HG02973 (cell line): ENCODE data around the gene TMEM233.
"Not testable (repeated sequence)": the region's sequence is repeated elsewhere in the genome, so short reads cannot be mapped to it uniquely, and the experiment has no call there.

Source experiments
- ATAC-seq: cut with Tn5 transposase; IDR thresholded peaks from one replicate; pipeline ENCODE4 v1.9.1; 2021; ENCODE audit warnings: moderate library complexity; ENCODE audit not compliant: unreplicated experiment

Gene TMEM233

GRCh38 chr12:119652665-119653064 lies 59.1 kb downstream of the TMEM233 start:
- no peak for ATAC-seq

- ATAC-seq, result not testable (repeated sequence)
Observed at GRCh38 chr12:119657001-119657400, 63.4 kb downstream of the TMEM233 start.

- ATAC-seq, result not testable (repeated sequence)
Observed at GRCh38 chr12:119658166-119658565, 64.6 kb downstream of the TMEM233 start.

GRCh38 chr12:119659289-119659897 lies 65.8 kb downstream of the TMEM233 start:
- peak; percentile 63 for ATAC-seq

- ATAC-seq, result no peak
Observed at GRCh38 chr12:119660076-119660475, 66.5 kb downstream of the TMEM233 start.

GRCh38 chr12:119661882-119662281 lies 68.3 kb downstream of the TMEM233 start:
- no peak for ATAC-seq

GRCh38 chr12:119664642-119665041 lies 71.1 kb downstream of the TMEM233 start:
- no peak for ATAC-seq

- no peak for ATAC-seq
Observed at GRCh38 chr12:119665164-119665929, 71.8 kb downstream of the TMEM233 start.

- no peak for ATAC-seq
Observed at GRCh38 chr12:119666226-119666795, 72.7 kb downstream of the TMEM233 start.

GRCh38 chr12:119666900-119667576 lies 73.5 kb downstream of the TMEM233 start:
- ATAC-seq, result no peak

- peak; percentile 94 for ATAC-seq
Observed at GRCh38 chr12:119667577-119668323, 74.2 kb downstream of the TMEM233 start, which contains the start of gene PRKAB1. TSS of gene PRKAB1 (plus strand) at chr12:119668133. CDS start at chr12:119668245, 112 bp downstream.

GRCh38 chr12:119668324-119668841 lies 74.8 kb downstream of the TMEM233 start:
- no peak for ATAC-seq

GRCh38 chr12:119669744-119670472 lies 76.3 kb downstream of the TMEM233 start:
- ATAC-seq, result no peak

GRCh38 chr12:119671070-119671469 lies 77.5 kb downstream of the TMEM233 start:
- ATAC-seq, result no peak

GRCh38 chr12:119672194-119672593 lies 78.6 kb downstream of the TMEM233 start:
- ATAC-seq, result no peak

- no peak for ATAC-seq
Observed at GRCh38 chr12:119673634-119674033, 80.1 kb downstream of the TMEM233 start.

GRCh38 chr12:119674560-119674959 lies 81.0 kb downstream of the TMEM233 start:
- ATAC-seq, result no peak

GRCh38 chr12:119676022-119676421 lies 82.4 kb downstream of the TMEM233 start:
- no peak for ATAC-seq

GRCh38 chr12:119676573-119676972 lies 83.0 kb downstream of the TMEM233 start:
- no peak for ATAC-seq

- no peak for ATAC-seq
Observed at GRCh38 chr12:119678459-119678858, 84.9 kb downstream of the TMEM233 start.
